HUDEP-2 (cell line): ENCODE measurements around the gene CATSPERB.
"Not testable (repeated sequence)": the region's sequence is repeated elsewhere in the genome, so short reads cannot be mapped to it uniquely, and the experiment has no call there.

Experiments used
- DNase-seq, 76 experiments: peaks; one replicate each; lab custom pipeline; 2025; ENCODE audit not compliant: unreplicated experiment in 76 of 76; lab: John Stamatoyannopoulos, UW

Gene CATSPERB

DNA sequence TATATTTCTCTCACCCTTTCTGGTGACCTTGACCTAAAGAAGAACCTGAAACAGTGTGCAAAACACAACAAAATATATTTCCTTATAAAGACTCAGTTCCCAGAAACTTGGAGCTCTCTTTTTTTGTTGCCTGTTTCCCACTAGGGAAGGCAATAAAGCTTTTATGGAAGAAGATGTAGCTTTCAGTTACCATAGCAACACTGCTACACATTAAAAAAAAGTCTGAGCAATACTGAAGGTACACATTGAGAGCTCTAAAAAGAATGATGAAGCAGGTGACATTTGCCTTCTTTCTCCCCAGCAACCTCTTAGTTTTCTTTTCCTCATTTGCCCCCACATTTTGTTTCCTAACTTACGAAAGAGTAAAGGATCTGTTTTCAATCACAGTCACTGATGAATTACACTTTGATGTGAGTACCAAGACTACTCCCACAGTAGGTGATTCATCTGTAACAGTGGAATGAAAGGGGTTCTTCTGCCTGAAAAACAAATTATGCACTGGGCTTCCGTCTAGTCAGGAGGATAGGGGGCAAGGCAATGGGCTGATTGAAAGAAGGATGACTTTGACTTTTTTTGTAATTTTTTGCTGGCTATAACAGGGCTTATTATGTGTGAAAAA lies 1.1 kb upstream of the CATSPERB start:
- no peak for DNase-seq

DNA sequence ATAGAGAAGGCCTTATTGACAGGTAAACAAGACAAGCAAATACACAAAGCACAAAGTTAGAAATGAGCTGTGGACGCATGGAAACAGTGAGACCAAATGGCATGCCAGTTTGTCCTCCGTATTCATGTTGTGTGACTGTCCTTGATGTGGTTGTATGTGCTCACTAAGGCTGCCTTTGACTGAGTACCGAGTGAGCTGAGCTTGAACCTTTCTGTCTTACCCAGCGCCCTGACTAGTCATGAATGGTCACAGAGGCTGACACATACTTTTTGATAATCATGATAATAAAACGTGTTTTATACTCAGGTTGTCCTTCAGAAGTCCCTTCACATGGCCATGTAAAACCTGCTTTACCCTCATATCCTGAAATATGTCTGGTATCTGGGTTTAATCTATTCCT lies 553 bp upstream of the CATSPERB start:
- DNase-seq, result no peak

DNA sequence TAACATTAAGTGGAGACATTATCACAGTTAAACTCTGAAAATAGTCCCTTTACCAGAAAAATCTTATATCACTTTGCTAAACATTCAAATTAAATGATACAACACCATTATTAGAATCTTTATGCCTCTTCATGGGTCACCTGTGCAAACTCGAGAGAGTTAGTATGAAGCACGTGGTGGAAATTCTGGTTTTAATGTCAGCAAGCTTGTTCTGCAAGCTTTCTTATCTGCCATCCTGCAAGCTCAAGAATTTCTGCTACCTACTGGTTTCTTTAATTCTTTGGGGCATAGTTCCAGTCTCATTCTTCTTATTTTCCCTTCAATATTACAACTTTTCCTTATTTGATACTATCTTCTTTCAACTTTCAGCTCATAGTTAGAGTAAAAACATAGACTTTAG lies 868 bp downstream of the CATSPERB start:
- no peak for DNase-seq

DNA sequence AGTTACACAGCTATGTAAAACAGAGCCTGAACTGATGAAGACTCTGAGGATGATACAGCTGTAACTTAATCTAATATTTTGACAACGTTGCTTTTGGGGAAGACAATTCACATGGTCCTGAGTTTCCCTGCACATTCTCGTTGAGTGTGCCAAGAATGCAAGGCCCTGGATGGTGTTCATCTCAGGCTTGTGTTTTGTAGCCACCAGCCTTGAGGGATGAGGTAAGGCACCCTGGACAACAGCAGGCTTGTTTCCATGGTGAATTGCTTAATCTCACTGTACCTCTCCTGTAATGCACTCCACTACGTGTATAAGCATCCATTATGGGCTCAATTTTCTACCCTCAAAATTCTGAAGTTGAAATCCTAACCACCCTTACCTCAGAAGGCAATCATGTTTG lies 2.1 kb downstream of the CATSPERB start:
- DNase-seq, result no peak

DNA sequence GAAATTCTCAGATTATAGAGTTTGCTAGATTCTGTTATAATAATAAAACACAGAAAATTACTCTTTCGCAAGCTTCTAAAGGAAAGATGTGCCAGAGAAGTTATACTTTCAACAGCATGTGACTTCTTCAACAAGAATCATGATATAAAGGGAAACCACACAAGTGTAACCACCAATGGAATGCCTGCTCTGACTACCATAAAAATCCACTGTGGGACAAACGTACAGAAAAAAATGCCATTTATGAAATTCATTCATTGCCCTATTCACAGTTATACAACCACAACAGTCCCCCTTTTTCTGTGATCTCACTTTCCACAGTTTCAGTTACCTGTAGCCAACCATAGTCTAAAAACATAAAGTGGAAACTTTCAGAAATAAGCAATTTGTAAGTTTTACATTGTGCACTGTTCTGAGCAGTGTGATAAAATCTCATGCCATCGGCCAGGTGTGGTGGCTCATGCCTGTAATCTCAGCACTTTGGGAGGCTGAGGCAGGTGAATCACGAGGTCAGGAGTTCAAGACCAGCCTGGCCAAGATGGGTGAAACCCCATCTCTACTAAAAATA lies 3.2 kb downstream of the CATSPERB start:
- no peak for DNase-seq

DNA sequence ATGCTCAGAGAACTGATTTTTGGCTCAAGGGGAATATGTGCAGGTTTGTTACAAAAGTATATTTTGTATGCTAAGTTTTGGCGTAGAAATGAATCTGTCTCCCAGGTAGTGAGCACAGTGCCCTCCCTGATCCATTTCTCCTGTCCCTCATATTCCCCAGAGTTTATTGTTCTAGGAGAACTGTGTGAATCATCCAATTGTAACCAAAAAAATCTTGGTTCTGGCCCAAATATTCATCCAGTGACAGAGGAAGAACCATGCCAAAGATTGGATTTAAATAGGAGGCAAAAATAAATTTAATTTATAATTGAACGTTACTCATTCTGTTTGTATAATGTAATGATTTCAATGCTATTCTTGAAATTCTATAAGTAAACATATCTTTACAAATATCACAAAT lies 4.8 kb downstream of the CATSPERB start:
- no peak for DNase-seq

DNA sequence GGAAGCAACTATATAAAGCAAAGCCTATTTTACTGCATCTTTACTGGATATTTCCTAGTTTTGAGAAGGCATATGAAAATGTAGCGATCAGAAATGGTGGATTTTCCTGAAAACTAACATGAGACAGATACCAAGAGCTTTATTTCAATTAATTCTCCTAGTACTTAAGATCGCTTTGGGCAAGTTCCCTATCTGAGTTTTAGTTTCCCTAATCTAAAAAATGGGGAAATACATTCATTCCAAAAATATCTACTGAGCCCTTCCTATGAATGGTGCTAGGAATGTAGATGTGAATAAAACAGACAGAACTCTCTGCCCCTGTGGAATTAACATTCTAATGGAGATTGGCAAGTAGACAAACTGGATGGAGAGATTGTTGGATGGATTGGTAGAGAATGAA lies 8.4 kb downstream of the CATSPERB start:
- DNase-seq, result no peak

DNA sequence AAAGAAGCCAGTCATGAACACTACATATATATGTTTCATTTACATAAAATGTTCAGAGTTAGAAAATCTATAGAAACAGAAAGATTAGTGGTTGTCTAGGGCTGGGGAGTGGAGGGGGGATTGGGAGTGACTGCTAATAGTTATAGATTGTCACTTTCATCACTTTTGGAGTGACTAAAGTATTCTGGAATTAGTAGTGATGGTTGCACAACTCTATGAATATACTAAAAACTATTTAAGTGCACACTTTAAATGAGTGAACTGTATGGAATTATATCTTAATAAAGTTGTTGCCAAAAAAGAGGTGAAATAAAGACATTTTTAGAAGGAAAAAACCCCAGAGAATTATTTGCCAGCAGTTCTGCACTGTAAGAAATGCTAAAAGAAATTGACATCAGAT lies 9.5 kb downstream of the CATSPERB start:
- no peak for DNase-seq

DNA sequence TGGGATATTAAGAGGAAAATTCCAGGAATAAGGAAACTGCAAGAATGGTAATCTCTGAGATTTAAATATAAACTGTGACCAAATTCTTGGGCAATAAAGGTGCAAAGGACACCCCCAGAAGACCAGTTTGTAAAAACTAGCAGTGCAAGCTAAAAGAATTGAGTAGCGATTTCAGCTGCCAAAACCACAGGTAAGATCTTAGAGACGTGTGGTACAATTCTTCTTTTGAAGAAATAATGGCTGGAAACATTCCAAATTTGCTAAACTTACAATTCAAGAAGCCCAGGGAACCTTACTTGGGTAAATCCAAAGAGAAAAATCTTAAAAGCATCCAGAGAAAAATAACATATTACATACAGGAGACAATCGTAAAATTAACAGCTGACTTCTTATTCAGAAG lies 12.0 kb downstream of the CATSPERB start:
- DNase-seq, result no peak

DNA sequence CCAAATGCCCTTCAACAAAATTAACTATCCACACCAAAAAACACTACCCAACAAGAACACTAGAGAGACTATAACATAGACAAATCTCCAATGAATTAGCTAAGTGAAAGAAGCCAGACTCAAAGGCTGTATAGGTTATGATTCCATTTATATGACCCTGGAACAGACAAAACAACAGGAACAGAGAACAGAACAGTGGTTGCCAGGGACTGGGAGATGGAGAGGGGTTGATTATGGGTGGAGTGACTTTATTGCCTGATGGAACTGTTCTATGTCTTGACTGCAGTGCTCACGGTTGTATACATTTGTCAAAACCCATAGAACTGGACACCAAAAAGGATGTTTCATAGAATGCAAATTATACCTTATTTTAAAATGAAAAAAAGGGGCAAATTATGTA lies 14.9 kb downstream of the CATSPERB start:
- DNase-seq, result no peak

DNA sequence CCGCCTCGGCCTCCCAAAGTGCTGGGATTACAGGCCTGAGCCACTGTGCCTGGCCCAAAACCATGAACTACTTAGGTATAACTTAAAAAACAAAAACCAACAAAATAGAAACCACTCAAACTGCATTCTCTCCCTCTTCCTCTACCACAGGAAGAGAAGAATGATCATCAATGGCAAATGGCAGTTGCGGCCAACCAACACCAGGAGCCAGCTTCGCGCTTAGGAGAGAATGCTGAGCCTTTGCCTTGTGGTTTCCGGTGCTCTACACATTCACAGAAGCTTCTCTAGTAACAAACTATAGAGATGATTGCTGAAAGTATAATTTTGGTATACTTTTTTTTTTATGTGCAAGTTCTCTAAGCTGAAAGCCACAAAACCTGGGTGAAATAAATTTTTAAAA lies 17.1 kb downstream of the CATSPERB start:
- no peak for DNase-seq

DNA sequence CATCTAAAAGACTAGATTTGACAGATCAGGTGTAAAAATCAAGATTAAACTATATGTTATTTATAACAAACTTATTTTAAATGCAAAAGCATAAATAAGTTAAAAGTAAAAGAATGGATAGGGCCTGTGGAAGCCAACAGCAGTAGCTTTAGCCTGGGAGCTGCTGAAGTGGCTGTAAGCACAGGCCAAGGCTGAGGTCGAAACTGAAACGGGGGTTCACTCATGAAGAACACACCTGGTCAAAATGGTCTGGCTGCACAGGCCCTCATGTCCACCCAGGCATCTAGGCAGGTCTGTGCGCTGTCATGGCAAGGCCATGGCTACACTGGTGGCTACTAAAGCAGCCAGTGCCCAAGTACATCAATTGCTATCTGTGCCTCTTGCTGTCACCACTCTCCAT lies 23.1 kb downstream of the CATSPERB start:
- no peak for DNase-seq

DNA sequence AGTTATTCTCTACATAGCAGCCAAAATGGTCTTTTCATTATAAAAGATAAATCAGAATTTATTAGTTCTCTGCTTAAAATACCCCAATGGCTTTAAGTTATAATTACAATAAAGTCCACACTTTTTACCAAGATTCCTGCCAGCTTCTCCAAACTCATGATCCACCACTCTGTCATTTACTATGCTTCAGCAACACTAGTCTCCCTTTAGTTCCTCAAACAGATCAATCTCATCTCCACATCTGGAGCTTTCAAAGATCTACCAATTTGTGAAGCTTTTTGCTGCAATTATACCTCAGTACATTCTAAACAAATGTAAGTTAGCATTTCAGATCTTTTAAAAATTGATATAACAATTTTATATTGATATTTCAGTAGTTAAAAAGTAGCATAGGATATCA lies 24.9 kb downstream of the CATSPERB start:
- DNase-seq, result no peak

DNA sequence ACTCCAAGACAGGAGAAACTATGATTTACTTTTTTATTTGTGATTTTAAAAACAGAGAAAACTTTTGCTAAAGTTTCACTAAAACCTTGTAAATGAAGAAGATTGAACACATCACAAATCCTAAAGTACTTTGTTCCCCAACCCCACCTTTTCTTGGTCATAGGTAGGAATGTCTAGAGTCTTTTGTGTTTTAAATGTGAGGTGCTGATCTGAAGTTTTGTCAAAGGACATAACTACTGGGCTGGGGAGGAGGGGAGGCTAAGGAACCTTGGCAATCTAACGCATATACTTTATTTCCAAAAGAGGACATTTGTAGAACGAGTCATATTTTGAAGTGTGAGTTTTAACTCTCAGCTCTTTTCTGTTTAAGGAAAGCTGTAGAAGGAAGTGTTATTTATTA lies 37.2 kb downstream of the CATSPERB start:
- no peak for DNase-seq

DNA sequence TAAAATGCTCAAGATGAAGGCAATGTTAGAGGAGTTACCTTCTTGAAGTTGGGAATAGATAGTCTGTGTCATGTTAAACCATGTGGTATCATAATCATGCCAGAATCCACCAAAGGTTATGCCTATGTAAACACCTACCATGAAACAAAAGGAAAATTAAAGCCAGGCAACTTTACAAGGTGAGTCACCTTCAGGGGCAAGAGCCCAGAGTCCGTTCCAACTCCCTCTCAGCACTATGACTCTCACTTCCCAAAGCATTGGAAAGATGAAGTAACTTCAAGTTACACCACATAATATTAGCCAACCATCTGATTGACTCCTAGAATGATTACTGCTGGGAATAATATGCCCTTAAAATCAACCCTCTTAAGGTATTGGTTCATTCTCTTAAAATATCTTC lies 38.5 kb downstream of the CATSPERB start:
- no peak for DNase-seq

DNA sequence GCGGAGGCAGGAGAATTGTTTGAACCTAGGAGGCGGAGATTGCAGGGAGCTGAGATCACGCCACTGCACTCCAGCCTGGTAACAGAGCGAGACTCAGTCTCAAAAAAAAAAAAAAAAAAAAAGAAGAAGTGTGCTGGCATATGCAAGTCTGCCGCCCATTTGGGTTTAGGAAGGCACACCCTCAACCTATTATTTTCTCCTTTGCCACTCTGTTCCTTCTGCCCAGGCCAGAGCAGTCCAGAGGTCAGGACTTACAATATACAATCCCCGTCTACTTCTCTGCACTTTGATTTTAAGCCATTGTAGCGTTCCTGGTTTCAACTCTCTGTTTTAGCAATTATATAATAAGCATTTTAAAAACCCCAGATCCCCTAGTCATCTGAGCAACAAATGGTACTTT lies 39.8 kb downstream of the CATSPERB start:
- no peak for DNase-seq

DNA sequence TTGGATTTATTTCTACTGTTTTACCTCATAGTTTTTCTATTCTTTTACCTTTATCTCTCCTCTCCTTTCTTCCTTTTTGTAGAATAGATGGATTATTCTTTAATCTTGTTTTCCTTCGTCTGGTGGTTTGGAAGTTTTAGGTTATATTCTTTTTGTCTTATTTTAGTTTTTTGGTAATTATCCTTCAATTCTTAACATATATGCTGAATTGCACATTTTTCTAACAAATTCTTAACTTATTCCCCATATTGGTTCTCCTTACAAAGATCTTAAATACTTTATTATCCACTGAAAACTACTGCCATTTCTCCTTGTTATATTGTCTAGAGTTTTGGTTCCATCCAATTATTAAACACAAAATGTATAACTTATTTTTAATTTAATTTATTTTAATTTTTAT lies 42.3 kb downstream of the CATSPERB start:
- no peak for DNase-seq

DNA sequence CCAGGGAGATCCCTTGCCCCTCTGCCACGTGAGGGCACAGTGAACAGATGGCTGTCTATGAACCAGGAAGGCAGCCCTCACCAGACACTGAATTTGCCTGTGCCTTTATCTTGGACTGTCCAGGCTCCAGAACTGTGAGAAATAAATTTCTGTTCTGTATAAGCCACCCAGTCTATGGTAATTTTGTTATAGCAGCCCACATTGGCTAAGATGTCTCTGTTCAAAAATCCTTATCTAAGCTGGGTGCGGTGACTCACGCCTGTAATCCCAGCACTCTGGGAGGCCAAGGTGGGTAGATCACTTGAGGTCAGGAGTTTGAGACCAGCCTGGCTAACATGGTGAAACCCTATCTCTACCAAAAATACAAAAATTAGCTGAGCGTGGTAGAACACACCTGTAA lies 44.5 kb downstream of the CATSPERB start:
- DNase-seq, result not testable (repeated sequence)

DNA sequence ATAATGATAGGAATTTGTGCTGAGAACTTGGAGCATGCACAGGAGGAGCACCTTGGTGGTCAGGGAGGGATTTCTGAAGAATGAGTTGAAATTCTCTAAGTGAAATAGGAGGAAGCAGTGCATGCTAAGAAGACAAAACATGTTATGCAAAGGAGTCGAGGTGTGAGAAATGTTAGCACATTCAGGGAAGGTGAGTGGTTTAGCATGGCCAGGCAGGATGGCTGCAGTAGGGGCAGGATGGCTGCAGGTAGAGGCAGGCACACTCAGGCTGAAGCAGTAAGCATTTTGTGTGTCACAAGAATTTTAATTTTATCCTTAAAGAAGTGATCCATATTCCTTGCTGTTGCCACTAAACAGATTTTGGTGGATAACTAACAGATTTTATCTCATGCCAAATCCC lies 46.3 kb downstream of the CATSPERB start:
- DNase-seq, result no peak

DNA sequence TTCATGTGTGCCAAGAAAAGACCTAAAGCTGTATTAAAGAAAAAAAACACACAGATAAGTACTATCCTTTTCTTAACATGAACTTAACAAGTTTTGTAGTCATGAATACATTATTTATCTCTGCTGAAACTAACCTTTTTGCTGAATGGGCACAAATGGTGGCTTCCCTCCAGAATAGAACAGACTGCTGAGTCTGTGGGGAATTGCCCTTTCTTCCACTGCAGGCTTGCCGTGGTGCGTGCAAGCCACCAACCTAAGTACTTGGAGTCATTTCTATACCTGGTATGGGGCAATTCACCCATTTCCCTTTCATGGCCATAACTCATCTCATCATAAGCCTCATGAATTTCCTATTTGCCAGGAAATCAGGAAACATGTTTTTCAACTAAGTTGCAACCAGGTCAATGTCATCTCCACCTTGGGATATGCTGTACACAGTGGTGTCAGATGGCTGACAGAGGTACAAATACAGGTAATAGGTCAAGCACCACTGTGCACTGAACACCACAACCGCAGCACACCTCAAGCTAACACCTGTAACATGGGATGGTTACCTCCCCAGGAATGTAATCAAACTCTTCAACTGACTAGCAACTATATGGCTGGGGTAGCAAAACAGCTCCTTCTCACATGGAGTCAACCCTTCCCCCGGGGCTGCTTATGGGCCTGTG lies 49.9 kb downstream of the CATSPERB start:
- DNase-seq, result no peak

DNA sequence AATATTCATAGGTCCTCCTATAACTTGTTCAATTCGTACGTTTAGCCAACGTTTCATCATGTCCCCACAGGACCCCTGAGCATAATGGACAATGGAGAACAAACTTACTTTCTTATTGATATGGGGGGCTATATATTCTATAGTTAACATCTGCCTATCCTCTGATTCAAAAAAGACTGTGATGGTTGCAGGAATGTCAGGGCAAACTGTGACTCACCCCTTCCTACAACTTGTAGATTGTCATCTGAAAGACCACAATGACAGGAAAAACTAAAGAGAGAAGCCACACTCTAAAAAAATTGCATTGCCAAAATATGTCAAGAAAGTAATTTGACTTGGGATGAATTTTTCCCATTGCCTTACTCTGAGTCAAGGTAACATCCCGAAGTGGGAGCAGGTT lies 50.8 kb downstream of the CATSPERB start:
- DNase-seq, result peak in 1 of 76 experiments; percentile 1

DNA sequence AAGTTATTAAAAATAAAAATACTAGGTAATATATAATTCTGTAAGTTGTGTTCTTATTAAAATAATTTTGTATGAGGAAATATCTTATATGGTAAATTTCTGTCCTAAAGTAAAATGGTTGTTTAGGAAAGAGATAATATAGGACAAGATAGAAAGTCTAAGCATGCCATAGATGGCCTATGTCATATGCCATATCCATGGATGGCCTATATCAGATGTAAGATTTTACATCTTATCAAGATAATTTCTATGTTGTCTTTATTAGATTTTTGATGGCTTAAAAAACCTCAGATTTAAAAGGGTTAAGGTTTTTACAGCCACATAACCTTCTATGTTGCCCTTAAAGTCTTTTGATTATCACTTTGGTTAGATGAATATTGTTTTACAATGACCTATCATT lies 52.6 kb downstream of the CATSPERB start:
- DNase-seq, result no peak

DNA sequence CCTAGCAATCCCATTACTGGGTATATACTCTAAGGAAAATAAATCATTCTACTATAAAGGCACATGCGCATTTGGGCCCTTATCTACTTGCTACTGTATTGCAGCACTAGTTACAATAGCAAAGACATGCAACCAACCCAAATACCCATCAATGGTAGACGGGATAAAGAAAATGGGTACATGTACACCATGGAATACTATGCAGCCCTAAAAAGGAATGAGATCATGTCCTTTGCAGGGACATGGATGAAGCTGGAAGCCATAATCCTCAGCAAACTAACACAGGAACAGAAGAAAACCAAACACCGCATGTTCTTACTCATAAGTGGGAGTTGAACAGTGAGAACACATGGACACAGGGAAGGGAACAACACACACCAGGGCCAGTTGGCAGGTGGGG lies 54.2 kb downstream of the CATSPERB start:
- not testable (repeated sequence) for DNase-seq
